H9 (cell line): ENCODE results near the gene ZC3HAV1. TPM values are rescaled to one million over a fixed set of nuclear protein-coding genes. Genes with fewer than 3 reads are reported as not detected.

Experiments used
- DNase-seq: peaks from one replicate; pipeline ENCODE4 v3.0.0-alpha.2; 2017
- H2AFZ ChIP-seq: one replicate; pipeline ENCODE4 v1.6.1; 2013; ENCODE audit warnings: mild to moderate bottlenecking, low read length, control low read depth, moderate library complexity
- H2AK5ac ChIP-seq: 2 replicates; pipeline ENCODE4 v1.6.1; 2013; ENCODE audit warnings: low read length, control low read depth, mixed read lengths; ENCODE audit not compliant: insufficient read length
- H2BK120ac ChIP-seq: one replicate; pipeline ENCODE4 v1.6.1; 2013; ENCODE audit warnings: low read depth, mild to moderate bottlenecking, low read length, control low read depth, inconsistent platforms; ENCODE audit not compliant: poor library complexity, severe bottlenecking
- H2BK12ac ChIP-seq: 2 replicates; pipeline ENCODE4 v1.6.1; 2013; ENCODE audit warnings: low read length, control low read depth, mixed read lengths, low read depth; ENCODE audit not compliant: insufficient read length
- H2BK15ac ChIP-seq: 2 replicates; pipeline ENCODE4 v1.6.1; 2013; ENCODE audit warnings: low read depth, low read length, control low read depth
- H2BK20ac ChIP-seq: one replicate; pipeline ENCODE4 v1.6.1; 2013; ENCODE audit warnings: low read depth, mild to moderate bottlenecking, low read length, control low read depth, inconsistent platforms; ENCODE audit not compliant: poor library complexity, severe bottlenecking
- H2BK5ac ChIP-seq: 2 replicates; pipeline ENCODE4 v1.6.1; 2013; ENCODE audit warnings: low read length, control low read depth, mixed read lengths; ENCODE audit not compliant: insufficient read length
- H3K14ac ChIP-seq: 2 replicates; pipeline ENCODE4 v1.6.1; 2013; ENCODE audit warnings: low read length, control low read depth; ENCODE audit not compliant: insufficient read depth
- H3K18ac ChIP-seq: 2 replicates; pipeline ENCODE4 v1.6.1; 2013; ENCODE audit warnings: low read depth, mild to moderate bottlenecking, mixed read lengths, low read length, control low read depth; ENCODE audit not compliant: insufficient read length
- H3K23ac ChIP-seq: 2 replicates; pipeline ENCODE4 v1.6.1; 2013; ENCODE audit warnings: low read length, control low read depth, mixed read lengths, low read depth; ENCODE audit not compliant: insufficient read length
- H3K23me2 ChIP-seq: 2 replicates; pipeline ENCODE4 v1.6.1; 2013; ENCODE audit warnings: low read depth, mild to moderate bottlenecking, mixed read lengths, low read length, control low read depth; ENCODE audit not compliant: insufficient read length, poor library complexity, severe bottlenecking
- H3K27ac ChIP-seq: 2 replicates; pipeline ENCODE4 v1.5.1; 2013; ENCODE audit warnings: low read length, control low read depth, mixed read lengths, low read depth; ENCODE audit not compliant: insufficient read length
- H3K27me3 ChIP-seq: 2 replicates; pipeline ENCODE4 v1.6.1; 2013; ENCODE audit warnings: low read length, control low read depth, inconsistent platforms; ENCODE audit not compliant: insufficient read depth
- H3K4ac ChIP-seq: 2 replicates; pipeline ENCODE4 v1.6.1; 2013; ENCODE audit warnings: low read depth, mild to moderate bottlenecking, control low read depth, inconsistent platforms, low read length, moderate library complexity
- H3K4me1 ChIP-seq: 2 replicates; pipeline ENCODE4 v1.6.1; 2013; ENCODE audit warnings: low read length, control low read depth, inconsistent platforms; ENCODE audit not compliant: insufficient read depth
- H3K4me2 ChIP-seq: 2 replicates; pipeline ENCODE4 v1.6.1; 2013; ENCODE audit warnings: low read length, control low read depth, mixed read lengths; ENCODE audit not compliant: insufficient read length, insufficient read depth
- H3K56ac ChIP-seq: 2 replicates; pipeline ENCODE4 v1.6.1; 2013; ENCODE audit warnings: low read depth, mild to moderate bottlenecking, mixed read lengths, low read length, control low read depth; ENCODE audit not compliant: insufficient read length
- H3K79me1 ChIP-seq: 2 replicates; pipeline ENCODE4 v1.6.1; 2013; ENCODE audit warnings: low read depth, mild to moderate bottlenecking, moderate library complexity, low read length, control low read depth, inconsistent platforms; ENCODE audit not compliant: insufficient read depth, poor library complexity, severe bottlenecking
- H3K79me2 ChIP-seq: 2 replicates; pipeline ENCODE4 v1.6.1; 2013; ENCODE audit warnings: low read length, control low read depth, inconsistent platforms; ENCODE audit not compliant: insufficient read depth
- H3K9ac ChIP-seq: 2 replicates; pipeline ENCODE4 v1.6.1; 2013; ENCODE audit warnings: low read length, control low read depth, mixed read lengths; ENCODE audit not compliant: insufficient read length; ENCODE audit errors: extremely low read depth
- H3K9me3 ChIP-seq: one replicate; pipeline ENCODE4 v1.6.1; 2013; ENCODE audit warnings: low read depth, low read length, inconsistent platforms; ENCODE audit not compliant: control insufficient read depth
- H3T11ph ChIP-seq: one replicate; pipeline ENCODE4 v1.6.1; 2013; ENCODE audit warnings: mild to moderate bottlenecking, low read length, control low read depth, inconsistent platforms
- H4K20me1 ChIP-seq: one replicate; pipeline ENCODE4 v1.6.1; 2013; ENCODE audit not compliant: control insufficient read depth, insufficient read length, insufficient read depth
- H4K5ac ChIP-seq: 2 replicates; pipeline ENCODE4 v1.6.1; 2013; ENCODE audit warnings: low read depth, mild to moderate bottlenecking, mixed read lengths, low read length, control low read depth; ENCODE audit not compliant: insufficient read length
- H4K8ac ChIP-seq: replicated peaks from 2 replicates; pipeline ENCODE4 v1.6.1; 2013; ENCODE audit warnings: low read length, control low read depth, mixed read lengths, low read depth; ENCODE audit not compliant: insufficient read length
- H4K91ac ChIP-seq: 2 replicates; pipeline ENCODE4 v1.6.1; 2013; ENCODE audit warnings: low read depth, mild to moderate bottlenecking, moderate library complexity, mixed read lengths, low read length, control low read depth; ENCODE audit not compliant: insufficient read length
- H3K27ac Mint-ChIP-seq, 3 experiments: 2 replicates in 2 of 3; 3 replicates in 1 of 3; pipeline ENCODE4 v1.8.0; 2020 to 2021; ENCODE audit warnings: mixed read lengths in 3 of 3, mild to moderate bottlenecking in 1 of 3, moderate library complexity in 1 of 3
- H3K27me3 Mint-ChIP-seq: 2 replicates; pipeline ENCODE4 v1.8.0; 2021; ENCODE audit warnings: low read depth, mild to moderate bottlenecking, moderate library complexity, mixed read lengths
- H3K36me3 Mint-ChIP-seq, 3 experiments: 2 replicates in 2 of 3; 3 replicates in 1 of 3; pipeline ENCODE4 v1.8.0; 2020 to 2021; ENCODE audit warnings: low read depth in 3 of 3, mixed read lengths in 3 of 3; ENCODE audit not compliant: insufficient read depth in 1 of 3
- H3K4me1 Mint-ChIP-seq, 2 experiments: 2 replicates each; pipeline ENCODE4 v1.8.0; 2020; ENCODE audit warnings: mixed read lengths in 2 of 2
- H3K4me3 Mint-ChIP-seq, 2 experiments: 2 replicates in 1 of 2; 3 replicates in 1 of 2; pipeline ENCODE4 v1.8.0; 2020 to 2021; ENCODE audit warnings: mild to moderate bottlenecking in 2 of 2, mixed read lengths in 2 of 2, moderate library complexity in 1 of 2
- H3K9me3 Mint-ChIP-seq, 2 experiments: 2 replicates in 1 of 2; 3 replicates in 1 of 2; pipeline ENCODE4 v1.8.0; 2020; ENCODE audit warnings: mild to moderate bottlenecking in 2 of 2, mixed read lengths in 2 of 2, moderate library complexity in 1 of 2
- WGBS: extraction: QIAGEN DNeasy Blood & Tissue Kit; methylation state at CpG from one replicate; pipeline ENCODE4 v1.1.7; 2013; ENCODE audit warnings: missing lambda C conversion rate, low lambda C conversion rate, mixed read lengths; ENCODE audit not compliant: insufficient read length; ENCODE audit errors: extremely low coverage; 5-methylcytosine and 5-hydroxymethylcytosine counted together
- total RNA-seq: library from RNA; stranded (reverse); gene quantifications from 2 replicates; pipeline ENCODE4 v1.2.1, GENCODE V29; 2021
- TF ChIP-seq, protein P1 (sequence below): fragments of 200-600 bp; sonication (generic); conservative IDR thresholded peaks from 3 replicates; pipeline ENCODE4 v1.8.0; 2021; ENCODE audit warnings: antibody characterized with exemption, mild to moderate bottlenecking

The ZC3HAV1 gene
- total RNA-seq, 1 experiment from 2014 or later: 32.8 TPM

- Histone ChIP-seq H4K8ac (no peak overlapping the region), H2BK12ac (no peak overlapping the region), H3K79me2 (no peaks in the 10 kb centered on the region; the same call in 1 of the 2 replicates), H2BK5ac (no peak overlapping the region), H3K27me3 (no peaks in the 10 kb centered on the region), H3K79me1 (peaks cover 8% of the 10 kb centered on the region), H2AK5ac (no peak overlapping the region), H3K56ac (no peak overlapping the region), H3K14ac (no peak overlapping the region), H3K27ac (no peak overlapping the region), H3K4me2 (no peak overlapping the region), H3T11ph (no peak overlapping the region), H2BK120ac (no peak overlapping the region), H4K20me1 (no peaks in the 10 kb centered on the region), H4K5ac (no peak overlapping the region), H3K4ac (no peak overlapping the region), H3K23ac (no peak overlapping the region), H3K23me2 (no peaks in the 10 kb centered on the region), H2AFZ (no peak overlapping the region), H3K18ac (no peak overlapping the region), H2BK20ac (no peak overlapping the region), H3K9me3 (no peaks in the 10 kb centered on the region), H4K91ac (no peak overlapping the region), H3K4me1 (peaks cover 9% of the 10 kb centered on the region; the same call in 1 of the 2 replicates), H2BK15ac (no peak overlapping the region), H3K9ac (no peak overlapping the region)
- peak overlapping the region in 2 of 3 experiments; percentile 4 to 78; a peak in 4 of 7 replicates for H3K27ac Mint-ChIP-seq
- WGBS: no CpG with 5 or more reads among the region's 9 CpGs
- no peak for DNase-seq
- H3K9me3 Mint-ChIP-seq: no peaks in the 10 kb centered on the region
- peaks cover 36 to 40% of the 10 kb centered on the region in 2 experiments for H3K4me1 Mint-ChIP-seq
- TF ChIP-seq, protein P1, sequence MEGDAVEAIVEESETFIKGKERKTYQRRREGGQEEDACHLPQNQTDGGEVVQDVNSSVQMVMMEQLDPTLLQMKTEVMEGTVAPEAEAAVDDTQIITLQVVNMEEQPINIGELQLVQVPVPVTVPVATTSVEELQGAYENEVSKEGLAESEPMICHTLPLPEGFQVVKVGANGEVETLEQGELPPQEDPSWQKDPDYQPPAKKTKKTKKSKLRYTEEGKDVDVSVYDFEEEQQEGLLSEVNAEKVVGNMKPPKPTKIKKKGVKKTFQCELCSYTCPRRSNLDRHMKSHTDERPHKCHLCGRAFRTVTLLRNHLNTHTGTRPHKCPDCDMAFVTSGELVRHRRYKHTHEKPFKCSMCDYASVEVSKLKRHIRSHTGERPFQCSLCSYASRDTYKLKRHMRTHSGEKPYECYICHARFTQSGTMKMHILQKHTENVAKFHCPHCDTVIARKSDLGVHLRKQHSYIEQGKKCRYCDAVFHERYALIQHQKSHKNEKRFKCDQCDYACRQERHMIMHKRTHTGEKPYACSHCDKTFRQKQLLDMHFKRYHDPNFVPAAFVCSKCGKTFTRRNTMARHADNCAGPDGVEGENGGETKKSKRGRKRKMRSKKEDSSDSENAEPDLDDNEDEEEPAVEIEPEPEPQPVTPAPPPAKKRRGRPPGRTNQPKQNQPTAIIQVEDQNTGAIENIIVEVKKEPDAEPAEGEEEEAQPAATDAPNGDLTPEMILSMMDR: no peak
- H3K4me3 Mint-ChIP-seq: peak overlapping the region in 1 of 2 experiments; percentile 11; a peak in 1 of 5 replicates
- no peaks in the 10 kb centered on the region for H3K27me3 Mint-ChIP-seq
- peaks cover 0 to 4% (median under 1%) of the 10 kb centered on the region in 3 experiments; a peak in 3 of 7 replicates for H3K36me3 Mint-ChIP-seq
Observed at GRCh38 chr7:139094596-139094995, 14.9 kb downstream of the ZC3HAV1 start.
